Lung (tissue), 12 donors: ENCODE data around the gene FKBP5. TPM values are rescaled to one million over a fixed set of nuclear protein-coding genes. Genes with fewer than 3 reads are reported as not detected.

ENCODE experiments used
- ATAC-seq: fragments of 200-7000 bp; cut with Tn5 transposase; one replicate; pipeline ENCODE4 v1.9.1; 2020; ENCODE audit warnings: moderate number of reproducible peaks; ENCODE audit not compliant: insufficient read depth, low FRiP score
- DNase-seq, 3 donors: peaks; one replicate each; pipeline ENCODE4 v3.0.0-alpha.2; 2013 to 2017
- H3K27ac ChIP-seq, 2 donors: one replicate each; pipeline ENCODE4 v1.5.1; 2013; ENCODE audit warnings: mild to moderate bottlenecking in 2 of 2, moderate library complexity in 2 of 2, control low read depth in 1 of 2, inconsistent platforms in 1 of 2, low read depth in 1 of 2, low read length in 1 of 2
- H3K27me3 ChIP-seq, 3 donors: one replicate each; pipeline ENCODE4 v1.5.1; 2013; ENCODE audit warnings: low read length in 2 of 3; ENCODE audit not compliant: control insufficient read depth in 3 of 3, insufficient read depth in 3 of 3
- H3K36me3 ChIP-seq, 4 donors: one replicate each; pipeline ENCODE4 v1.5.1; 2013; ENCODE audit warnings: low read length in 4 of 4, mild to moderate bottlenecking in 1 of 4, moderate library complexity in 1 of 4; ENCODE audit not compliant: control insufficient read depth in 4 of 4, insufficient read depth in 4 of 4
- H3K4me1 ChIP-seq, 5 donors: one replicate each; pipeline ENCODE4 v1.5.1; 2013; ENCODE audit warnings: low read length in 5 of 5, mild to moderate bottlenecking in 2 of 5, moderate library complexity in 1 of 5; ENCODE audit not compliant: control insufficient read depth in 5 of 5, insufficient read depth in 5 of 5
- H3K4me3 ChIP-seq: one replicate; pipeline ENCODE4 v1.5.1; 2013; ENCODE audit warnings: mild to moderate bottlenecking, control low read depth, moderate library complexity
- H3K9ac ChIP-seq, 2 donors: one replicate each; pipeline ENCODE4 v1.5.1; 2013; ENCODE audit warnings: low read length in 2 of 2, control low read depth in 1 of 2; ENCODE audit not compliant: insufficient read depth in 1 of 2
- H3K9me3 ChIP-seq, 4 donors: one replicate each; pipeline ENCODE4 v1.5.1; 2013; ENCODE audit warnings: low read length in 3 of 4, mild to moderate bottlenecking in 1 of 4, moderate library complexity in 1 of 4; ENCODE audit not compliant: control insufficient read depth in 4 of 4, insufficient read depth in 3 of 4
- WGBS, 2 donors: extraction: QIAGEN DNeasy Blood & Tissue Kit; methylation state at CpG; one replicate each; pipeline ENCODE4 v1.1.7; 2013; 5-methylcytosine and 5-hydroxymethylcytosine counted together
- polyA plus RNA-seq, 2 donors: library from polyadenylated mRNA; stranded (reverse); fragments of 200-250 nt; gene quantifications; one replicate each; pipeline ENCODE4 v1.2.1, GENCODE V29; 2013
- total RNA-seq, 2 donors: library from RNA; depleted of rRNA in 1 of 2; stranded (reverse); fragments of >200 nt in 1 of 2; gene quantifications; one replicate each; pipeline ENCODE4 v1.2.1, GENCODE V29; 2014 to 2021
- TF ChIP-seq, protein P1 (sequence below): IDR thresholded peaks from 2 replicates; pipeline ENCODE4 v1.5.1; 2012; ENCODE audit warnings: mild to moderate bottlenecking; ENCODE audit errors: control extremely low read depth, extremely low read depth
- donor health status: control.
- donor health status: control.
- donor health status: Bipolar disorder and iron deficiency.
- donor health status: healthy.
- donor health status: DM: yes; HTN: yes; CAD: no.

The FKBP5 gene
- total and polyA plus RNA-seq, 4 donors = 25.9 to 245 (median 106) TPM

DNA sequence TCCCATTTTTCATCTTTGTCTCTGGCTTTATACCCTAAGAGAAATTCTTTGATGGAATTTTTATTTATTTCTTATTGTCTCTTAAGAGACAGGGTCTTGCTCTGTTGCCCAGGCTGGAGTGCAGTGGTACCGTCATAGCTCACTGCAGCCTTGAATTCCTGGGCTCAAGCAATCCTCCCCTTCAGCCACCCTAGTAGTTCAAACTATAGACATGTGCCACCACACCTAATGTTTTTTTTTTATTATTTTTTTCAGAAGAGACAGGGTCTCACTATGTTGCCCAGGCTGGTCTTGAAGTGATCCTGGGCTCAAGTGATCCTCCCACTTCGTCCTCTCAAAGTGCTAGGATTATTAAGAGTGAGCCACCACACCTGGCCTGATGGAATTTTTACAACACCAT is 40.5 kb downstream of the FKBP5 start:
- H3K4me1 ChIP-seq = peaks cover 0 to 4% (median 0%) of the 10 kb centered on the region in 5 donors
- WGBS, 2 donors = 99 to 100% methylated on average over 2 of the region's 2 CpGs
- no peak overlapping the region for H3K9ac ChIP-seq
- no peaks in the 10 kb centered on the region for H3K27me3 ChIP-seq
- H3K27ac ChIP-seq = no peak overlapping the region
- DNase-seq (no peak), ATAC-seq (no peak)
- peaks cover 0 to 19% (median 3%) of the 10 kb centered on the region in 4 donors for H3K36me3 ChIP-seq
- no peaks in the 10 kb centered on the region for H3K9me3 ChIP-seq
- TF ChIP-seq, protein P1, sequence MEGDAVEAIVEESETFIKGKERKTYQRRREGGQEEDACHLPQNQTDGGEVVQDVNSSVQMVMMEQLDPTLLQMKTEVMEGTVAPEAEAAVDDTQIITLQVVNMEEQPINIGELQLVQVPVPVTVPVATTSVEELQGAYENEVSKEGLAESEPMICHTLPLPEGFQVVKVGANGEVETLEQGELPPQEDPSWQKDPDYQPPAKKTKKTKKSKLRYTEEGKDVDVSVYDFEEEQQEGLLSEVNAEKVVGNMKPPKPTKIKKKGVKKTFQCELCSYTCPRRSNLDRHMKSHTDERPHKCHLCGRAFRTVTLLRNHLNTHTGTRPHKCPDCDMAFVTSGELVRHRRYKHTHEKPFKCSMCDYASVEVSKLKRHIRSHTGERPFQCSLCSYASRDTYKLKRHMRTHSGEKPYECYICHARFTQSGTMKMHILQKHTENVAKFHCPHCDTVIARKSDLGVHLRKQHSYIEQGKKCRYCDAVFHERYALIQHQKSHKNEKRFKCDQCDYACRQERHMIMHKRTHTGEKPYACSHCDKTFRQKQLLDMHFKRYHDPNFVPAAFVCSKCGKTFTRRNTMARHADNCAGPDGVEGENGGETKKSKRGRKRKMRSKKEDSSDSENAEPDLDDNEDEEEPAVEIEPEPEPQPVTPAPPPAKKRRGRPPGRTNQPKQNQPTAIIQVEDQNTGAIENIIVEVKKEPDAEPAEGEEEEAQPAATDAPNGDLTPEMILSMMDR = no peak
- H3K4me3 ChIP-seq = no peak overlapping the region

GRCh38 chr6:35647400-35647799 is 41.3 kb downstream of the FKBP5 start:
- TF ChIP-seq, protein P1 = no peak
- no peaks in the 10 kb centered on the region for H3K9me3 ChIP-seq
- 95 to 100% methylated on average over 1 of the region's 1 CpG for WGBS, 2 donors
- DNase-seq (no peak), ATAC-seq (no peak)
- peaks cover 0 to 27% (median 4%) of the 10 kb centered on the region in 4 donors for H3K36me3 ChIP-seq
- H3K9ac ChIP-seq = no peak overlapping the region
- H3K4me1 ChIP-seq = peaks cover 0 to 2% (median 0%) of the 10 kb centered on the region in 5 donors
- H3K27me3 ChIP-seq = no peaks in the 10 kb centered on the region
- H3K27ac ChIP-seq = no peak overlapping the region
- H3K4me3 ChIP-seq = no peak overlapping the region

DNA sequence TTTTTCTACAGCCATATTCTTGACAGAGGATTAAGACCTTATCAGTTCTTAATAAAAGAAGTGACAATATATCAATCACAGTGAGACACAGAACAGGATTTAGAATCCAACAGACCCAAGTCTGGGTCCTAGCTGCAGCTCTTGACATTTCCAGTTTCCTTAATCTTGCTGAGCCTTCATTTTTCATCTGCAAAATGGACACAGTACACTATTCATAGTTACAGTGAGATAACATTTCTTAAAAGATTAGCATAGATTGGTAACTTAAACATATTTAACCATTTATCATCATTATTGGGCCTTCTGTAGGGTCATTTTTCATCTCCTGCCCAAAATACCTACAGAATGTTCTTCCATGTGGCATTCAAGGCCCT is 45.6 kb downstream of the FKBP5 start:
- H3K4me3 ChIP-seq = no peak overlapping the region
- ATAC-seq = no peak
- no peak overlapping the region for H3K27ac ChIP-seq
- H3K9me3 ChIP-seq = no peaks in the 10 kb centered on the region
- H3K27me3 ChIP-seq = no peaks in the 10 kb centered on the region
- TF ChIP-seq, protein P1 = no peak
- H3K9ac ChIP-seq = no peak overlapping the region
- H3K36me3 ChIP-seq = peaks cover 0 to 52% (median 9%) of the 10 kb centered on the region in 4 donors
- H3K4me1 ChIP-seq = peaks cover 0 to 2% (median 0%) of the 10 kb centered on the region in 5 donors
- no peak for DNase-seq
